HG02571 (cell line): ENCODE results near the gene SLC8A1.
A peak's percentile ranks its signal among the peaks of the same experiment; 100 is the strongest.

Experiments used
- ATAC-seq: cut with Tn5 transposase; IDR thresholded peaks from one replicate; pipeline ENCODE4 v1.9.1; 2021; ENCODE audit warnings: mild to moderate bottlenecking, moderate library complexity; ENCODE audit not compliant: unreplicated experiment

The SLC8A1 gene

DNA sequence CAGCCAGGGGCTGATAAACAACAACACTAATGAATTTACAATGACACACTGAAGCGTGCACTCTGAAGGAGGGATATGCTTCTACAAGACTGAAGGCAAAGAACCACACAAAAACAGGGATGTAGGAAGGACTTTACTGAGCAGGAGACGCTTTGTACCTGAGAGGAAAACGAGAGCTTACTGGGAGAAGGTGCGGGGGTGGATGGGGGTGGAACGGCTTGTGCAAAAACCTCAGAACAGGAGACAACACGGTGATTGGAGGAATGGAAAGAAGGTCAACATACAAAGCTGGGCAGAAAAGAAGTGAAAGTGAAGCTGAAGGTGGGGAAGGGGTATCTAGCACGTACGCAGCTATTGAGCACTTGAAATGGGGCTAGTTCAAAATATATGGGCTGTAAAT is 93.1 kb downstream of the SLC8A1 start:
- no peak for ATAC-seq

DNA sequence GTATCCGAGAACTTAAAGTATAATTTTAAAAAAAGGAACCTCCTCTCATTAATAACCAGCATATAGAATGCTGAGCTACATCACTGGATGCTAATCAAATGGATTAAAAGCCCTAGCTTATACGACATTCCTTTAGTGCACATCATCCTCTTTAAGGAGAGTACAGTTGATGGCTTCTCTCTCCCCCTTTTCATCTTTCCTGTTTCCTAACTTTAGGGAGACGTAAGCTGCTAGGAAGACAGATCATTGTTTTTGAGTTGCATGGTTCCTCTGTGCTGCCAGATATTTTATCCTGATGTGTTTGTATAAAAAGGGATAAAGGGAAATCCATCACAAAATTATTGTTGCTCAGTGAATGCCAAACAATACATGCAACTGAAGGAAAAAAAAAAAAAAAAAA is 94.2 kb downstream of the SLC8A1 start:
- no peak for ATAC-seq

DNA sequence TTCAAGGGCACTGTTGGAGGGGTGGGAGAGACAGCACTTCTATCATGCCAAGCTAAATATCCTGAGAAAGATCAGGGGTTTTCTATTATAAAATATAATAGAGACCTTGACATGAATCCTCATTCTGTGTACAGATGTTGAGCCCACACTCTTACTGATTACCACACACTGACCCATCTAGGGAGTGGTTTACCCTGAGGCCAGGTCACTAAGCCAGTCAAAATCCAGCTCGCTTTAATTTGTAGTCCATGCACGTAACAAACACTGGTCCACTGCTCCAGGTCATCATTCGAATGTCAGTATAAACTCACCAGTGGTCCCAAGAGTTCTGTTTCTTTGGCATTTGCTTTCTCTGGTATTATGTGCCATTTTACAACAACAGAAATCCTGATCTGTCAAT is 96.4 kb downstream of the SLC8A1 start:
- no peak for ATAC-seq

DNA sequence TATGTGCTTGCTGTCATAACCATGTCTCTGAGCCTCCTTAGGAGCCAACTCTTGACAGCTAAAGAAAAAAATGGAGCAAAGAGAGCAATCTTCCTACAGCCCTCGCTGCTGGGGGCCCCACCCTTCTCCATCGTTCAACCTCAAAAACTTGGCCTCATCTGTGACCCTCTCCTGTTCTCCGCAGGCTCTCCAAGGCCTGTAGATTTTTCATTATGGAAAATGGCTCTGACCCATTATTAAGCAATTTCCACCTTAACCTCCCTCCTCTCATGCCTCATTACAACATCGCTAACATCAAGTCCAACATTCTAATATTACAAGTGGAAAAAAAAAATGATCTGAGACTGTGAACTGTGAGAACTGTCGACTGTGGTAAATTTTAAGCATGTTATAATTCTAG is 98.7 kb downstream of the SLC8A1 start:
- no peak for ATAC-seq

DNA sequence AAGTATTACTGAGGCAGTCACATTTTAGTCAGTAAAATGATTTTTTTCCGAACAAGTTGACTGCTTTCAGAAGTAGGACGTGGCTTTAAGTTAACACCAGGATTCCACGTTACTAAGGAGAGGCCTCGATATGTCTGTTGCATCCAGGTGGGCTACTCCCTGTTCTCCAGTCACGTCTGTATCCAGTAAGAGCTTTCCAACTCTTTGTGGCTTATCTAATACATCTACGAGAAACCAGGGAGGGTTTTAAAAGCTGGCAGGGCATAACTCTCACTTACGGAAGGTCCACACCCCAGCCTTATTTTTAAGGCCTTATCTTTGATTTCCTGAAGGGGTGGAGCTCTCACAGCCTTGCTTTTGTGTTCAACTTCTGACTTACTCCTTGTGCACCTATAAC is 99.2 kb downstream of the SLC8A1 start:
- no peak for ATAC-seq

DNA sequence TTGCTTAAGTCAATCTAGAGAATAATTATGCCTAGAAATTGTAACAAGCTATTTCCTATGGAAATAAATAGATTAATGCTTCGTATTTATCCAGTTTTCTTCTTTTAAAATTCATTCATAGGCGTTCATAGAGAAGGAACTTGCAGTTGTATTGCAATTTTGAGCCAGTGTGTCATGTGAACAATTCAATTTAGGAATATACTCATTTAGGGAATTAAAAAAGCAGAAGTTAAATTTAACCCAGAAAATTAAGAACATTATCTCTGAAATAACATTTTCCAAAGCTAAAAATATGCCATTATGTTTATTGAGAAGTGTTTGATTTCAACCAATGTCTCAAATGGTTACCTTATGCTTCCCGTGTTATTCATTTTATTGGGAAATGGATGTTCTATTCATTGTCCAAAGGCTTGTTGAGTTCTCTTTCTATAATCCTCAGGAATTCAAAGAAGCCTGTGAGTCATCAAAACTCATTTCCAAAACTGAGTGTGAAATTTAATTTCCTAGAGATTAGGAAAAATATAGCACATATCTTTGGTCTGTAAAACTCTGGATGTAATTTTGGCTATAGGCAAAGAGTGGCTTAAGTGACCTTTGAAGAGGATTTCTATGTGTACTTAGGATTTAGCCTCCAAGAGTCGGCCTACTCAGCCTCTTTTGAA is 99.7 kb downstream of the SLC8A1 start:
- no peak for ATAC-seq

DNA sequence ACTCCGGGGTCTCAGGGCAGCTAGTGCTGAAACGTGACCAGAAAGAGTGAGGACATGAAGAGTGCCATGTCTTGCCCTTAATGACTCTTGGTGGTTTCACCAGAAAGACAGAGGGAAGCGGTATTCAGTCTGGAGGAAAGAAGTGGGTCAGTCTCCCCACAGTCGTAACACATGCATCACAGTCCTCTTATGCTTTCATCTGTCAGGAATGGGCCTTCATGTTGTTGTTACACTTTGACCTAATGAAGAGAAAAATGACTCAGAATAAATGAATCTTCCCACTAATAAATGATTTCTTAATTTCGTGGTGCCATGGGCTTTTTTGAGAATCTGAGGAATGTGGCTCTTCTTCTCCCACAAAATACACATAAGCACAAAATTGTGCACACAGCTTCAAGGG is 103.2 kb downstream of the SLC8A1 start:
- no peak for ATAC-seq

DNA sequence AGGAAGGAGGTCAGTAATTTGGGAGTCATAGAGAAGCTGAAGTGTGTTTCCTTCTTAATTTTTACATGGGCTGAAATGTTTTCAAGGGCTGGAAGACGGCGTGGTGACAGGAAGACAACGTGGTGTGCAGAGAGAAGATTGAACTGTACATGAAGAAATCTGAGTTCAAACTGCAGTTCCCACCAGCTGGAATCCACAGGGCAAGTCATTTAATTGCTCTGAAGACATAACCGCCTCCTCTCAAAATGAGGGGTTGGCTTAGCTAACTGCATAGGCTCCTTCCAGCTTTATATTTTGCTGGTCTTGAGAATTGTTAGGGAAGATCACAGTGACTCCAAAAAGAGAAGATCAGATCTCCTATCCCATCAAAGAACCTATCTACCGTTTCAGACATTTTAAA is 103.9 kb downstream of the SLC8A1 start:
- ATAC-seq = no peak

DNA sequence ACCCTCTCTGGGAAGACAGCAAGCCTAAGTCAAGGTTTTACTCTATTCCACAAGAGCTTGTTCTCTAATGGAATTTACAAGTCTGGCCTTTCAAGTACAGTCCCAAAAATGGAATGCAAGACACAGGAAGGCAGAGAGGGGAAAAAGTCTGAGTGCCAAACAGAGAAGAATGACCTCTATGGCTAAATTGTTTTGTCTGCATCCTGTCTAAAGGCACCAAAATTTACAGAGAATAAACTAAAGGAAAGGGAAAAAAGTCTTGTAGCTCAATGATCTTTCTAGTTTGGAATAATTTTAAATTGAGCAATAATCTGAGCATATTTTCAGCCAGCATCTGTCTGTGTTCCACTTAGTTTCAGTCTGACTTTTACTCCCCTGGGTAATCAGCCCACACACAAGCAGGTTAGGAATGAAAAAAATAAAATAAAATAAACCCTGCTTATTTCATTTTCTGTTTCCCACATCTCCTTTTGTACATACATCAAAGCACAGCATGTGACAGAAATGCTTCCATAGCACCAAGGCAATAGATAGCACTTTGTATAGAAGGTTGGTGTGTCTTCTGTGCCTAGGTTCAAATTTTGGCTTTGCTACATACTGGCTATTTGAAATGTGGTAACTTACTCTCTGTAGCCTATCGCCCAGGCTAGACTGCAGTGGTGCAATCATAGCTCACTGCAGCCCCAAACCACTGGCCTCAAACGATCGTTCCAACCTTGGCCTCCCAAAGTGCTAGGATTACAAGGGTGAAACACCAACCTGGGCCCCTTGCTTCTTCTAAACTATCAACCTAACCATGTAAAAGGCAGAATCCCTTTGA is 105.1 kb downstream of the SLC8A1 start:
- ATAC-seq = no peak

DNA sequence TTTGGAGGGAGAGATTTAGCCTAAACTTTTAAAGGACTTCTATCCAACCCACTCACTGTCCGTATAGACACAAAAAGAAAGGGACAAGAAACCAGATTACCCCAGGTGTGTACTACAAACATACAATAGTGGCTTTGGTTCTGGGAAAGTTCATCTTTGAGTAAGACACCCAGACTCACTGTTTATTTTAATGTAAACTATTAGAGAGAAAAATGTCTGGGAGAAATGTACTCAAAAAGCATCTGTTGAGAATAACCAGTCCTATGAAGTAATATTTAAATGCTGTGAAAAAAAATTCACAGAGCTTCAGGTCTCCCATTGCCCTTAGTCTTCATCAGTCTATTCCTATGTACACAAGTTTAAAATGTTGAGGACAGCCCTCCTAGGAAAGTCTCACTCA is 107.5 kb downstream of the SLC8A1 start:
- no peak for ATAC-seq

DNA sequence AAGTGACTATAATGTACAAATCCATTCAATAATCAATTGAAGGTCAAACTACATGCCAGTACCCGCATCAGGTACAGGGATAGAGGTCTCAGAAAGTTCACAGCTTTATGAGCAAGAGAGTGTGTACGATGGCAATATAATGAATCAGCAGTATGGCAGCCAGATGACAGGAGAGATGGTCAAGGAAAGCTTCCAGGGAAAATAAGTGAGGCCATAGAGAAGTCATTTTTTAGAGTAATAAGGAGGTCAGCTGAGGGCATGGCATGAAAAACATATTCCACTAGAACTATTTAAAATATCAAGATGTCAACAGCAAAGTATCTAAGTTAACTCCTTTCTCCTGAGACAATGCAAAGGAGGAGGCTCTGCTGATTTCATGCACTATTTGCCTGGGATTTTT is 108.0 kb downstream of the SLC8A1 start:
- ATAC-seq = no peak

DNA sequence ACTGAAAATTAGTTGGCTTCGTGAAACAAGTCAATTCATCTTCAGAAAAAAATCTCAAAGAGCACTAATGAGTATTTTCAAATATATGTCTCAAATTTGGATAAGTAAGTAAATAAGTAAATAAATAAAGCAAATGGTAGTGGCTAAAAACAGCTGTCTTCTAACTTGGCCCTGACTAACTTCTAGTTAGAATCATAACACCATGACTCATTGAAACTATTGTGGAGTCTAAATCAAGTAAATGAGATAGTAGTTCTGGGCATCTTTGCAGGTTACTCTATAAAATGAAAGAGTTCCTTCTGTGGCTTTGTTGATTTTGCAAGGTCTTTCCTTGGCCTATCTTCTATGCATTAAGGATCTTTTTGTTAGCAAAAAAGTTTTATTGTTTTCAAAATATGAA is 110.7 kb downstream of the SLC8A1 start:
- ATAC-seq = no peak

DNA sequence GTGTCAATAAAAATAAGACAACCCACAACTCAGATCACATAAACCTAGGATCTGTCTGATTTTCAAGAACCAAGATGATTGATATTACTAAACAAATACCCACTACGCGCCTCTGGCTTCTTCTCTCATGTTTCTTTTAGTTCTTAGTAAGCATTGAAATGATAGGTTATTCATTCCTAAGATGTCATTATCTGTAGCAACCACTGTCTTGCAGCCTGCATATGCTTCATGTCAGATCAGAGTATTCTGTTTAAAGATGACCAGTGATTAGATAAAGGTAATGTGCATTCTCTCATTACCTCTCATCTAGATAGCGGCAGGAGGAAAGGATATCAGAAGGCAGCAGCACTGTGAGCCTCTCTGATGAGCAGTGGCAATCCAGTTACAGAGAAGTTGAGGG is 112.9 kb downstream of the SLC8A1 start:
- ATAC-seq = no peak

DNA sequence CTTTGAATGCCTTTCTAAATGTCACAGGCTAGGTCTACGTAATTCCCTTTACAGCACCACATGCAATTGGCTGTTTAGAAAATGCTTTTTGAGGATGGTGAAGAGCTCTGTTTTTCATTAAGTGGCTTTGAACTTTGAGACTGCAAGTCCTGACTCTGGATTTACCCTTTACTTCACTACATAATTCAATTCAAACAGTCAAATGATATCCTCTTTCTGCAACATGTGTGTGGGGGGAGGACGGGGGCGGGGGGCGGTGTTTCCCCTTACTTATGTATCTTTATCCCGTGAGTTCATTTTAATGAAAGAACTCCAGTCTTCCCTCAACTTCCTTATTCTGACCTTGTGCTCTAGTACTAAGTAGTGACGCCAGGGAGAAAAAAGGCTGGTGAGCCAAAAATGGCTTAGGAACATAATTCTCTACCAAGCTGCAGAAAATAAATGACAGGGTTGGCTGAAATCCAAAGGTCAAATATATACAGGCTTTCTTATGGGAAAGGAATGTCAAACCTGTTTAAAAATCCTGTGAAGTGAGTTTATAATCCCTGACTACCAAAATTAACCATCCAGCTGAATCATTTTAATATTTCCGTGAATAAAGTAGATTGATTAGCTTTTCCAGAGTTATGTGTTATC is 119.6 kb downstream of the SLC8A1 start:
- ATAC-seq = no peak

DNA sequence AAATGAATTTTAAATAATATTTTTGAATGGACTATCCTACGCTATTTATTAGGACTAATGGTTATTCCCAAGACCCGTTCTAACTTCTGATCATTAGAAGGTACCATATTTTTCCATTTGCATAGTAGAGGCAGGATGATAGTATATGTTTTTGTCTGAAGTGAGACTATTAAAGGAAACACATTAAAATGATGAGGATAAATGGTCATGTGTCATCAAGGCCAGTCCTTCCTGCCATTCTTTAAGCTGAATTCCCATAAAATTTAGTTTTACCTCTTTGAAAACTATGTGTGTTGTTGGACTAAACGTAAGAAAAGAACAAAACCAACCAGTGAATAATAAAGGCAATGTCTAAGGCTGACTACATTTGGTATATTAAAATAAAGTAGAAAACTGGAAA is 121.8 kb downstream of the SLC8A1 start:
- ATAC-seq = no peak

DNA sequence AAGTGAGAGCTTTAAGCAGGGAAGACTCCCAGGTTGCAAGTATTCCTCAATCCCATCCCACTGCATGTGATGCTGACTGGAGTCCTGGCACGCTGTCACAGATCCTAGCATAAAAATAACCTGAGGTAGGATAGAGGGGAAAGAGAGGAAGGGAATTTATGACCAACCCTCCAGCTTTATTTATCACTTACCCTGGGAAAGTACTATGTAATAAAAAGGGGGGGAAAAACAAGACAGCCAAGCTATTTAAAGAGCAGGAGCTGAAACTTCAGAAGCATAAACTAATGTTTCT is 122.2 kb downstream of the SLC8A1 start:
- no peak for ATAC-seq

DNA sequence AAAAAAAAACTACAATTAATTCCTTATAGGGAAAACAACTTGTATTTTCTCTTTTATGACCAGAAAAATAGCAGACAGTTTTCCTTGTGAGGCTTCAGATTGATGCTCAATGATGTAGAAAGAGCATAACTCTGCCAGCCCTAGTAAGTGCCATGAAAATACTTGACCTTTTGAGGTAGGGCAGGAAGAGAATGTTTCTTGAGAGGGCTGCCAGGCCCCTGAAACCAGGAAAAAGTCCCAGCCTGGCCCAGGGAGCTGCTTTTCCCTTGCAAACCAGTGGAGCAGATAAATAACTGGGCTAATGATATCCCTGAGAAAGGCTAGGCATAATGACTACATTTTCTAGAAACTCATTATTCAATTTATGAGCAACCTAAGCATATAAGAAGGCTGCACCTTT is 126.8 kb downstream of the SLC8A1 start:
- no peak for ATAC-seq

DNA sequence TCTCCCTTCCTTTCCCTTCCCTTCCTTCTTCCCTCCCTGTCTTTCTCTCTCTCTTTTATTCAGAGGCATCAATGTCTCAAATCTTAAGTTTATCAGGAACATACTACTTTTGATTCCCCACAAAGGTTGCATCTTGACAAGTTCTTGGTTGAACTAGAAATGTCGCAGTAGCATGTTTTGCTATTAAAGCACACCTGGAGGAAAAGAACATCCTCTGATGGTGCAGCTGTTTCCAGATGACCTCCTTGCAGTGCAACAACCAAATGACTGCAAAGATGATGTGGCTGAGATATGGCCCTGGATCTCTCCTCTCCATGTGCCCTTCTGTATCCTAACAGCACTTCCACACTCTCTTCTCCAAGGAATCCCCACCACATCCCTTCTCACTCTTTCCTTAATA is 127.2 kb downstream of the SLC8A1 start:
- no peak for ATAC-seq

DNA sequence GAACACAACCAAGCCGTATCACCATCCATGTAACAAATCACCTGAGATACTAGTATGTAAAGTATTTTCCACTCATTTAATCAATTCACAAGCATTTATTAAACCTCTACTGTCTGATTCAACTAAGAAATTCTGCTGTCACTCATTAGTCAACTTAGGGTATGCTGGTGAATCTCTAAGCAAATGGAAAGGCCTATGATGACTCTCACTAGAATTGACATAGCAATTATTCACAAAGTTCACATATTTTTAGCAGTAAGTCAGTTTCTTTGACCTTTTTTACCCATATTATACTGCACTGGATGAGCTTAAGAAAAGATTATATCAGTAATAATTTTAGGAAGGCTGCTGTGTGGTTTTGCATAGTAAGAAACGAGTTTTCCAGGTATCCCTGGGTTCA is 130.1 kb downstream of the SLC8A1 start:
- ATAC-seq = no peak

DNA sequence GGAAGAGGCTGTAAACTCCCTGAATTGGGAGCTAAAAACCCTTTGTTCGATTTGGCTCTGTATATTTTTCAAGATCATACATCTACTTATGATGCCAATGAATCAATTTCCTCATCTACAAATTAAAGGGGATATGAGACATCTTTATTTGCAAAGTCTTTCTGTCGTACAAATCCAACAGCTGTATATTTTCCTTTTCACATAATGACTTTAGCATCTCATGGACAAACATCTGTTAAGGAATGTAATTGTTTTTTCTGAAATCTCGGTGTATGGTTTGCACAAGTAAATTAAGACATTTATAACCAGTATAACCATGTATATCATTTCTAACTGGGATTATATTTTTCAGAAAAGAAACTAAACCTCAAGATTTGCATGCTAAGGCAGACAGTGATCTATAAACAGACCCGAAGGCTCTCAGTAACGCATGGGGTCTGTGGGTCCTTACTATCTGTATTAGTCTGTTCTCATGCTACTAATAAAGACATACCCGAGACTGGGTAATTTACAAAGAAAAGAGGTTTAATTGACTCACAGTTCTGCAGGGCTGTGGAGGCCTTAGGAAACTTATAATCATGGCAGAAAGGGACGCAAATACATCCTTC is 130.8 kb downstream of the SLC8A1 start:
- peak; percentile 58 for ATAC-seq

DNA sequence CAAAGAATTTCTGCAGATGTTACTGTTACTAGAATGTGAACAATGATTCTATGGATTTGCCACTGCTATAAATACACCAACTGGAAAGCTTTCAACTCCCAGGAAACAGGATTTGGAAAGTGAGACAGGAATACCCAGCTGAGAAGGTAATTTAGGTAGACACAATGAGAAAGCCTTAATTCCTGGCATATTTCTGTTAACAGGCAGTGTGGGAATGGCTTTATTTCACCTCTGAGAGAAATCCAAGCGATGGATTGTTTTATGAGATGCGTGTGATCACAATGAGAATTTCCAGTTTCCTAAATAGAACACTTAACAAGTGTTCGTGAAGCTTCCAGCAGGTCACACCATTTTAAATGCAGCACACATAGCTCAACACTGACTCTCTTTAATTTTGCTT is 133.0 kb downstream of the SLC8A1 start:
- no peak for ATAC-seq

DNA sequence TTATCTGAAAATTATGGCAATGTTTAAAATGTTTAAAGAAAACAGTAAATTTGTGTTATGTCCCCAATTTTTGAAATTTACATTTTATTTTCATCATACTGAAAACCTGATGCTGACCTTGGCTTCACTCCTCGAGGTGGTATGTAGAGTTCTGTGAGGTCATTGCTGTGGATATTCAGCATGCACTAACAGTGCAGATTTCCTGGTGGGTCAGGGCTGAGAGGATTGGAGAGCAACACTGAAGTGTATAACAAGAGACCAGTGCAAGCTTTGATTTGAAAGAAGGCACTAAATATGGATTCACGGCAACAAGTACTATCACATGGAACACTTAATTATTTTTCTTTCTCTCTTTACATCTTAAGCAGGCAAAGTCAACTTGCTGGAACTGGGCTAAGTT is 134.1 kb downstream of the SLC8A1 start:
- ATAC-seq = no peak
